Measurements from ENCODE around the gene PEAR1.
"Not testable (repeated sequence)": the region's sequence is repeated elsewhere in the genome, so short reads cannot be mapped to it uniquely, and the experiment has no call there.

GRCh38 chr1:156926695-156927094 lies 33.2 kb downstream of the PEAR1 start:
- not testable (repeated sequence) for TF ChIP-seq CTCF, POLR2A (IDR thresholded peaks at IDR 0.05)

All from Peyer's patch (tissue), 4 donors.